ENCODE measurements around the gene PHEX. TPM values are rescaled to one million over a fixed set of nuclear protein-coding genes. Genes with fewer than 3 reads are reported as not detected.

PHEX gene
- total RNA-seq, 1 donor from 2014 or later = 0.34 TPM

- intact Hi-C loops (cut with micrococcal nuclease) = no loop called here
Measured at GRCh38 chrX:22097012-22097694, 65.0 kb downstream of the PHEX start.

- intact Hi-C loops (cut with micrococcal nuclease) = no loop called here
Measured at GRCh38 chrX:22105231-22105630, 73.1 kb downstream of the PHEX start.

- intact Hi-C loops (cut with micrococcal nuclease) = no loop called here
Measured at GRCh38 chrX:22105971-22106370, 73.8 kb downstream of the PHEX start.

GRCh38 chrX:22109442-22109841, 77.3 kb downstream of the PHEX start:
- intact Hi-C loops (cut with micrococcal nuclease) = no loop called here

GRCh38 chrX:22110729-22111494, 78.8 kb downstream of the PHEX start:
- intact Hi-C loops (cut with micrococcal nuclease) = no loop called here

GRCh38 chrX:22116605-22117546, 84.8 kb downstream of the PHEX start:
- intact Hi-C loops (cut with micrococcal nuclease) = no loop called here

- intact Hi-C loops (cut with micrococcal nuclease) = no loop called here
Measured at GRCh38 chrX:22117633-22118032, 85.5 kb downstream of the PHEX start.

GRCh38 chrX:22118161-22118830, 86.2 kb downstream of the PHEX start:
- intact Hi-C loops (cut with micrococcal nuclease) = no loop called here

- intact Hi-C loops (cut with micrococcal nuclease) = no loop called here
Measured at GRCh38 chrX:22121161-22121560, 89.0 kb downstream of the PHEX start.

- intact Hi-C loops (cut with micrococcal nuclease) = no loop called here
Measured at GRCh38 chrX:22122510-22122909, 90.4 kb downstream of the PHEX start.

- intact Hi-C loops (cut with micrococcal nuclease) = no loop called here
Measured at GRCh38 chrX:22124098-22124497, 92.0 kb downstream of the PHEX start.

- intact Hi-C loops (cut with micrococcal nuclease) = no loop called here
Measured at GRCh38 chrX:22125481-22125880, 93.4 kb downstream of the PHEX start.

GRCh38 chrX:22126327-22126726, 94.2 kb downstream of the PHEX start:
- intact Hi-C loops (cut with micrococcal nuclease) = no loop called here

- intact Hi-C loops (cut with micrococcal nuclease) = no loop called here
Measured at GRCh38 chrX:22128961-22129360, 96.8 kb downstream of the PHEX start.

- intact Hi-C loops (cut with micrococcal nuclease) = no loop called here
Measured at GRCh38 chrX:22134681-22135080, 102.6 kb downstream of the PHEX start.

- intact Hi-C loops (cut with micrococcal nuclease) = no loop called here
Measured at GRCh38 chrX:22135171-22135711, 103.1 kb downstream of the PHEX start.

GRCh38 chrX:22135994-22136684, 104.0 kb downstream of the PHEX start:
- intact Hi-C loops (cut with micrococcal nuclease) = loop anchor here (1.0 kb wide), 3 partner anchors 56 to 612 kb away; no protein-coding TSS in a partner anchor

- intact Hi-C loops (cut with micrococcal nuclease) = loop anchor here (1.0 kb wide), 3 partner anchors 56 to 612 kb away; no protein-coding TSS in a partner anchor
Measured at GRCh38 chrX:22136711-22137110, 104.6 kb downstream of the PHEX start.

GRCh38 chrX:22139822-22140221, 107.7 kb downstream of the PHEX start:
- intact Hi-C loops (cut with micrococcal nuclease) = no loop called here

- intact Hi-C loops (cut with micrococcal nuclease) = no loop called here
Measured at GRCh38 chrX:22141047-22141730, 109.1 kb downstream of the PHEX start.
